GM06990 (cell line): ENCODE measurements around the gene RNASET2.
"Not testable (repeated sequence)": the region's sequence is repeated elsewhere in the genome, so short reads cannot be mapped to it uniquely, and the experiment has no call there.

Experiments
- DNase-seq: peaks from one replicate; pipeline ENCODE4 v3.0.0-alpha.2; 2011; ENCODE audit not compliant: insufficient read length; ENCODE audit errors: extremely low read depth
- H3K27me3 ChIP-seq: replicated peaks from 2 replicates; pipeline ENCODE4 v1.6.0; 2011; ENCODE audit warnings: low read length; ENCODE audit not compliant: control insufficient read depth, insufficient read depth
- H3K36me3 ChIP-seq: 2 replicates; pipeline ENCODE4 v1.5.1; 2011; ENCODE audit warnings: low read length; ENCODE audit not compliant: control insufficient read depth, insufficient read depth
- H3K4me3 ChIP-seq: replicated peaks from 2 replicates; pipeline ENCODE4 v1.5.1; 2011; ENCODE audit warnings: low read depth, mild to moderate bottlenecking, control low read depth, low read length
- TF ChIP-seq, protein P1 (sequence below): IDR thresholded peaks from 2 replicates; pipeline ENCODE4 v1.5.1; 2011; ENCODE audit warnings: low read length, control low read depth, mild to moderate bottlenecking, inconsistent platforms; ENCODE audit not compliant: insufficient read depth, poor library complexity, severe bottlenecking

The RNASET2 gene

DNA sequence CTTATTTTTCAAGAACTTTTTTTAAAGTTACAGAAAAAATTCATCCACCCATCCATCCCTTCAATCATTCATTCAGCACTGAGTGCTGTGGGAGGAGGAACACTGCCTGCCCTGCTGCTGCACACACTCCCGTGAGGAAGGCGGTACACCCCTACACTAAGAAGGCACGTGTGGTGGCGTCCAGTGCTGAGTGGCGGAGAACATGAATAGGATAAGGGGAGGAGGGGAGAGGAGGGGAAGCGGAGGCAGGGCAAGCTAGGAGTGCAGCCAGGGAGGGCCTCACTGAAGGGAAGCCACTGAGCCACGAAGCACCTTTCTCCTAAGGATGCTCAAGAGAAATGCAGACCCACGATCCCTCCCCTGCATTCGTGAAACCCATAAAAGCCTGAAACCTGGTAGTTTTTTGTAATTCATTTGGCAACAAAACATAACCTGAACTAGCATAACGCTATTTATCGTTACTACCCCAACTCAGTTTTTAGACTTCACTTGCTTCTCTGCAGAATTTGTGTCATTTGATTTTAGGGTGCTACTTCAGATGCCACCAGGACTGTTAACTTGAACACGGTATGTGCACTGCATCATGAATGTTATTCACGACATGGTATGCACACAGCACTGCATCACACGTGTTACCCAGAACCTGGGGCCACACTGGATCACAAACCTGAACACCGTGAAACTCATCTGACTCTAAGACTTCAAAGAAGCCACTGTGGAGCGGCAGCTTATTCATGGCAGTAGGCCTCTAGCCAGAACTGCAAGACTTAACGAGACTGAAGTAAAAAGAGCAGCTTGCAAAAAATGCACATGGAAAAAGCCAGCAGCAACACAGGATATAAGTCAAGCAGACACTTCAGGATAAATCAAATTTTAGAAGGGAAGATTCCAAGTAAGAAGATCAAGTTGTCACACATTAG is 3.5 kb downstream of the RNASET2 start:
- TF ChIP-seq, protein P1, sequence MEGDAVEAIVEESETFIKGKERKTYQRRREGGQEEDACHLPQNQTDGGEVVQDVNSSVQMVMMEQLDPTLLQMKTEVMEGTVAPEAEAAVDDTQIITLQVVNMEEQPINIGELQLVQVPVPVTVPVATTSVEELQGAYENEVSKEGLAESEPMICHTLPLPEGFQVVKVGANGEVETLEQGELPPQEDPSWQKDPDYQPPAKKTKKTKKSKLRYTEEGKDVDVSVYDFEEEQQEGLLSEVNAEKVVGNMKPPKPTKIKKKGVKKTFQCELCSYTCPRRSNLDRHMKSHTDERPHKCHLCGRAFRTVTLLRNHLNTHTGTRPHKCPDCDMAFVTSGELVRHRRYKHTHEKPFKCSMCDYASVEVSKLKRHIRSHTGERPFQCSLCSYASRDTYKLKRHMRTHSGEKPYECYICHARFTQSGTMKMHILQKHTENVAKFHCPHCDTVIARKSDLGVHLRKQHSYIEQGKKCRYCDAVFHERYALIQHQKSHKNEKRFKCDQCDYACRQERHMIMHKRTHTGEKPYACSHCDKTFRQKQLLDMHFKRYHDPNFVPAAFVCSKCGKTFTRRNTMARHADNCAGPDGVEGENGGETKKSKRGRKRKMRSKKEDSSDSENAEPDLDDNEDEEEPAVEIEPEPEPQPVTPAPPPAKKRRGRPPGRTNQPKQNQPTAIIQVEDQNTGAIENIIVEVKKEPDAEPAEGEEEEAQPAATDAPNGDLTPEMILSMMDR, result no peak
- no peak for DNase-seq
- Histone ChIP-seq H3K4me3 (no peak overlapping the region), H3K27me3 (no peaks in the 10 kb centered on the region), H3K36me3 (peaks cover 2% of the 10 kb centered on the region)

DNA sequence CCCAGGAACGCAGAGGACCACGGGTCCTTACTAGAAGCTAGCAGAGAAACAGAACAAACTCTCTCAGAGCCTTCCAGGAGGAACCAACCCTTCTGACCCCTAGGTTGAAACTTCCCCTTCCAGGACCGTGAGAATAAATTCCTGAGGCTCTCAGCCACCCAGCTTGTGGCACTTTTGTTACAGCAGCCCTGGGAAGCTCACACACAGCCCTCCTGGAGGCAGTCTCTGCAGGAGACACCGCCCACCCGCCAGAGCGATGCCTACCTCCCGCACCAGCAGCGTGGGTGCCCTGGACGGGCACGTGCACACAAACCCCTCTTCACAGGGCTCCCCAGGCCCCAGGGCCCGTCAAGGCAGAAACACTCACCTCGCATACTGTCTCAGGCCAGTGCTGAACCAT is 4.2 kb downstream of the RNASET2 start:
- Histone ChIP-seq H3K4me3 (no peak overlapping the region), H3K27me3 (no peaks in the 10 kb centered on the region), H3K36me3 (peaks cover 6% of the 10 kb centered on the region)
- TF ChIP-seq, protein P1, result no peak
- no peak for DNase-seq

- Histone ChIP-seq H3K36me3 (peaks cover 10% of the 10 kb centered on the region), H3K4me3 (no peak overlapping the region), H3K27me3 (no peaks in the 10 kb centered on the region)
- no peak for DNase-seq
- TF ChIP-seq, protein P1, result no peak
These were observed 4.7 kb downstream of the RNASET2 start for GRCh38 chr6:166951670-166952060.

- H3K27me3 ChIP-seq, result not testable (repeated sequence)
- peaks cover 13% of the 10 kb centered on the region for H3K36me3 ChIP-seq
- peak overlapping the region; percentile 54 for H3K4me3 ChIP-seq
- peak; percentile 81 for DNase-seq
- TF ChIP-seq, protein P1, result peak; percentile 70
These were observed 5.3 kb downstream of the RNASET2 start for GRCh38 chr6:166950892-166951669.

GRCh38 chr6:166950443-166950821 is 5.9 kb downstream of the RNASET2 start:
- peak overlapping the region; percentile 54 for H3K4me3 ChIP-seq
- TF ChIP-seq, protein P1, result no peak
- H3K27me3 ChIP-seq, result no peaks in the 10 kb centered on the region
- H3K36me3 ChIP-seq, result peaks cover 17% of the 10 kb centered on the region
- DNase-seq, result peak; percentile 70
